Neural cell (in vitro differentiated cells): ENCODE data around the gene CXorf65. TPM values are rescaled to one million over a fixed set of nuclear protein-coding genes. Genes with fewer than 3 reads are reported as not detected.
A peak's percentile ranks its signal among the peaks of the same experiment; 100 is the strongest.

Source experiments
- H2AFZ ChIP-seq: fragments of 200-600, 300-800 bp; sonication (generic), shearing (Covaris generic); 2 replicates; pipeline ENCODE4 v1.6.0; 2014; ENCODE audit warnings: low read depth, mild to moderate bottlenecking, antibody characterized with exemption, low read length, moderate library complexity
- H3F3A ChIP-seq: fragments of 200-600 bp; shearing (Covaris generic); 2 replicates; pipeline ENCODE4 v1.6.1; 2016; ENCODE audit warnings: mild to moderate bottlenecking, moderate library complexity, mixed read lengths, antibody characterized with exemption, low read length; ENCODE audit not compliant: insufficient read depth, poor library complexity, severe bottlenecking
- H3K27ac ChIP-seq: fragments of 200-600, 300-800 bp; sonication (generic), shearing (Covaris generic); 2 replicates; pipeline ENCODE4 v1.5.1; 2014; ENCODE audit warnings: mild to moderate bottlenecking, low read length, moderate library complexity
- H3K27me3 ChIP-seq: fragments of 300-800, 200-600 bp; sonication (generic), shearing (Covaris generic); 2 replicates; pipeline ENCODE4 v1.6.0; 2014; ENCODE audit warnings: mild to moderate bottlenecking, low read depth, low read length, moderate library complexity; ENCODE audit not compliant: insufficient read depth
- H3K36me3 ChIP-seq: fragments of 300-800, 200-600 bp; sonication (generic), shearing (Covaris generic); 2 replicates; pipeline ENCODE4 v1.5.1; 2014; ENCODE audit warnings: mild to moderate bottlenecking, antibody characterized with exemption, low read length, moderate library complexity; ENCODE audit not compliant: insufficient read depth
- H3K4me2 ChIP-seq: fragments of 300-800, 200-600 bp; sonication (generic), shearing (Covaris generic); 2 replicates; pipeline ENCODE4 v1.6.0; 2014; ENCODE audit warnings: mild to moderate bottlenecking, low read length
- H3K4me3 ChIP-seq: fragments of 300-800, 200-600 bp; sonication (generic), shearing (Covaris generic); 2 replicates; pipeline ENCODE4 v1.5.1; 2014; ENCODE audit warnings: mild to moderate bottlenecking, low read length, moderate library complexity
- H3K79me2 ChIP-seq: fragments of 200-600 bp; shearing (Covaris generic); replicated peaks from 2 replicates; pipeline ENCODE4 v1.6.0; 2014; ENCODE audit warnings: mild to moderate bottlenecking, low read length, moderate library complexity; ENCODE audit not compliant: insufficient read depth
- H3K9ac ChIP-seq: fragments of 300-800, 200-600 bp; sonication (generic), shearing (Covaris generic); 2 replicates; pipeline ENCODE4 v1.6.1; 2016; ENCODE audit warnings: mild to moderate bottlenecking, low read length, mixed read lengths
- H3K9me2 ChIP-seq: fragments of 200-600 bp; shearing (Covaris generic); 2 replicates; pipeline ENCODE4 v1.6.1; 2016; ENCODE audit warnings: mild to moderate bottlenecking, low read length, mixed read lengths; ENCODE audit not compliant: insufficient read depth
- H3K9me3 ChIP-seq: fragments of 200-600, 300-800 bp; sonication (generic), shearing (Covaris generic); 2 replicates; pipeline ENCODE4 v1.6.1; 2016; ENCODE audit warnings: mild to moderate bottlenecking, mixed run types, low read length, moderate library complexity, mixed read lengths
- H4K20me1 ChIP-seq: fragments of 200-600 bp; shearing (Covaris generic); 2 replicates; pipeline ENCODE4 v1.6.1; 2016; ENCODE audit warnings: mild to moderate bottlenecking, mixed run types; ENCODE audit not compliant: insufficient read depth
- CTCF ChIP-seq: fragments of 450-650 bp; IDR thresholded peaks from 2 replicates; pipeline ENCODE4 v1.5.1; 2014; ENCODE audit warnings: antibody characterized with exemption, mild to moderate bottlenecking, moderate library complexity; ENCODE audit not compliant: poor library complexity, severe bottlenecking
- EP300 ChIP-seq: fragments of 450-650 bp; conservative IDR thresholded peaks from 2 replicates; pipeline ENCODE4 v1.6.1; 2014; ENCODE audit warnings: antibody characterized with exemption, mild to moderate bottlenecking, moderate library complexity; ENCODE audit not compliant: poor library complexity, severe bottlenecking
- EZH2 ChIP-seq: fragments of 200-600, 300-800 bp; shearing (Covaris generic), sonication (generic); IDR thresholded peaks from 2 replicates; pipeline ENCODE4 v1.6.1; 2014; ENCODE audit warnings: antibody characterized with exemption, low read length, borderline replicate concordance, mild to moderate bottlenecking; ENCODE audit not compliant: insufficient read depth, poor library complexity, severe bottlenecking
- MXI1 ChIP-seq: fragments of 450-650 bp; conservative IDR thresholded peaks from 2 replicates; pipeline ENCODE4 v1.6.1; 2014; ENCODE audit warnings: antibody characterized with exemption, mild to moderate bottlenecking; ENCODE audit not compliant: poor library complexity, severe bottlenecking
- POLR2AphosphoS5 ChIP-seq: IDR thresholded peaks from 2 replicates; pipeline ENCODE4 v1.6.1; 2012
- RAD21 ChIP-seq: fragments of 450-650 bp; conservative IDR thresholded peaks from 2 replicates; pipeline ENCODE4 v1.6.1; 2014; ENCODE audit warnings: antibody characterized with exemption, mild to moderate bottlenecking, moderate library complexity
- REST ChIP-seq: IDR thresholded peaks from 2 replicates; pipeline ENCODE4 v1.6.1; 2012; ENCODE audit warnings: borderline replicate concordance
- SMC3 ChIP-seq: fragments of 450-650 bp; conservative IDR thresholded peaks from 2 replicates; pipeline ENCODE4 v1.6.1; 2014; ENCODE audit warnings: antibody characterized with exemption, mild to moderate bottlenecking, moderate library complexity; ENCODE audit not compliant: poor library complexity
- TAF1 ChIP-seq: IDR thresholded peaks from 2 replicates; pipeline ENCODE4 v1.6.1; 2012; ENCODE audit warnings: low read depth
- polyA plus RNA-seq: library from polyadenylated mRNA; depleted of rRNA; stranded (reverse); fragments of >200 nt; gene quantifications from 2 replicates; pipeline ENCODE4 v1.2.3, GENCODE V29; 2014

Gene CXorf65
- polyA plus RNA-seq, 1 donor from 2014 or later: not detected

- H3K4me2 ChIP-seq: no peak overlapping the region
- H3K27ac ChIP-seq: no peak overlapping the region
- no peaks in the 10 kb centered on the region for H3K9me3 ChIP-seq
- no peaks in the 10 kb centered on the region for H4K20me1 ChIP-seq
- peak overlapping the region; percentile 67 for H3K4me3 ChIP-seq
- no peaks in the 10 kb centered on the region for H3F3A ChIP-seq
- no peaks in the 10 kb centered on the region for H3K79me2 ChIP-seq
- TF ChIP-seq MXI1 (no peak), POLR2AphosphoS5 (no peak), SMC3 (no peak), REST (no peak), EP300 (no peak), EZH2 (no peak), RAD21 (no peak), TAF1 (no peak), CTCF (no peak)
- H3K27me3 ChIP-seq: peaks cover 7% of the 10 kb centered on the region
- H3K36me3 ChIP-seq: no peaks in the 10 kb centered on the region
- H2AFZ ChIP-seq: no peak overlapping the region
- H3K9ac ChIP-seq: no peak overlapping the region
- H3K9me2 ChIP-seq: no peaks in the 10 kb centered on the region
Measured at GRCh38 chrX:71095033-71095432, 11.5 kb downstream of the CXorf65 start.

- no peaks in the 10 kb centered on the region for H3F3A ChIP-seq
- H2AFZ ChIP-seq: no peak overlapping the region
- H4K20me1 ChIP-seq: no peaks in the 10 kb centered on the region
- TF ChIP-seq MXI1 (no peak), TAF1 (no peak), POLR2AphosphoS5 (no peak), CTCF (no peak), EZH2 (no peak), EP300 (no peak), REST (no peak), RAD21 (no peak), SMC3 (no peak)
- H3K4me2 ChIP-seq: no peak overlapping the region
- H3K27ac ChIP-seq: no peak overlapping the region
- no peaks in the 10 kb centered on the region for H3K36me3 ChIP-seq
- no peak overlapping the region for H3K9ac ChIP-seq
- H3K9me3 ChIP-seq: no peaks in the 10 kb centered on the region
- H3K9me2 ChIP-seq: no peaks in the 10 kb centered on the region
- H3K79me2 ChIP-seq: no peaks in the 10 kb centered on the region
- no peaks in the 10 kb centered on the region for H3K27me3 ChIP-seq
- no peak overlapping the region for H3K4me3 ChIP-seq
Measured at GRCh38 chrX:71091263-71091662, 15.3 kb downstream of the CXorf65 start.
